NCI-H1092 treated with DMSO at 0.1 percent for 48 hours (cell line): ENCODE results near the gene TAPT1.
"Not testable (repeated sequence)": the region's sequence is repeated elsewhere in the genome, so short reads cannot be mapped to it uniquely, and the experiment has no call there.

Experiments used
- DNase-seq: peaks from one replicate; lab custom pipeline; 2025; lab: John Stamatoyannopoulos, UW

Gene TAPT1

DNA sequence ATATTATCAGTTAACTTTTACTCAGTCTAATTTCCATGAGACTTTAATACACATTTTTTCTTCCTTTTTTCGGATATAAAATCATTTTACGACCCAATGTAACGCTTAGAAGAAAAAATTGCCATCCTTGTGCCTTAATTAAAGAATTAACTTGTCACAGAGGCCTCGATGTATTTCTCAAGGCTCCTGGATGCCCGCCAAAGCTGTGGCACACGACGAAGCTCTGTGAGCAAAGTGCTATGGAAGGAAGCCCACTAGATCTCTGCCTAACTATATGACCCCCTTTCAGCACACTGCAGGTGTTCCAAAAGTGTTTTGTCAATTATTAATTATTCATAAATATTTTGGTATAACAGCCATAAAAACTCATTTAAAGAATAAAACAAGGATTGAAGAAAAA is 54.4 kb downstream of the TAPT1 start:
- DNase-seq, result peak; percentile 4

DNA sequence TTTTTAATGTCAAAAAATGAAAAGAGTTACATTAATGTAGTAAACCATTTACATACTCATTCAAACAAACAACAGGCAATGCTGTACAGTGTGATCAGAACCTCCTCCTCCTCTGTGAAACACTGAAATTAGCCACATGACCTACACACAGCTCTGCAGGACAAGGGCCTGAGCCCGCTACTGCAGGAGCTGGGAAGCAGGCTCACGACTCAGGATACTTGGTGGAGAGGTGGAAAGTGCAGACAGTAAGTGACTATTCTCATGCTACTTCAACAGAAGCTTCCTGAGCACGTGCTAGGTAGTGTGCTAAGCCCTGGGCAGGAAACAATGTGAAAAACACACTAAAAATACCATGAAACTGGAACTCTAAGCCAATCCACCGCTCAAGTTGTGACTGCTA is 56.8 kb downstream of the TAPT1 start:
- DNase-seq, result no peak

DNA sequence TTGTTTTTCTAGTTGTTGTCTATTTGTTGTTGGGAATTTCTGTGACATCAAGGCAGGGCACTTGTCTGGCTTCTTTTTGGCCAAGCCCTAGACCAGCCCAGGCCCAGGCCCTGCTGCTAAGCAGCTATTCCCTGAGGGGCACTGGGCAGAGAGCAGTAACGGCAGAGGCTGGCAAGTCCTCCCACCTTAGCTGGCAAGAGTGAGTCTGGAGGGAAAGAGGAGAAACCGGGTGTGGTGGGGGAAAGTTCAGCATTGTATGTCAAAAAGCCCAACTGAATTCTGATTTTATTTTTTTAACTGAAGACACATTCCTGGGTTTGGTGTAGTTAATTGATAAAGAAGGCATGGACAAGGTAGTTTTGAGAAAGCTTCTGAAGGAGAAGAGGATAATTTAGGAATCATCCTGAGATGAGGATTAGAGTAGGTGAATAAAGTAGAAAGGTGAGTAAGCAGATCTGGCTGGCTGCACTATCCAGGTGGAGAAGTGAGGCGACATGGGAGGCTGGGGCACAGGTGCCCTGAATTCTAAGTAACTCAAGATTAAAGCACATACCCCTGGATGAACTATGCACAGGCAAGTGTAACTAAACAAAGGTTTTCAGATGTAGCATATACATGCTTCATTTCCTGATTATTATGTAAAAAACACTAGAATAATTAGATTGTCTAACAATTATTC is 57.4 kb downstream of the TAPT1 start:
- no peak for DNase-seq

DNA sequence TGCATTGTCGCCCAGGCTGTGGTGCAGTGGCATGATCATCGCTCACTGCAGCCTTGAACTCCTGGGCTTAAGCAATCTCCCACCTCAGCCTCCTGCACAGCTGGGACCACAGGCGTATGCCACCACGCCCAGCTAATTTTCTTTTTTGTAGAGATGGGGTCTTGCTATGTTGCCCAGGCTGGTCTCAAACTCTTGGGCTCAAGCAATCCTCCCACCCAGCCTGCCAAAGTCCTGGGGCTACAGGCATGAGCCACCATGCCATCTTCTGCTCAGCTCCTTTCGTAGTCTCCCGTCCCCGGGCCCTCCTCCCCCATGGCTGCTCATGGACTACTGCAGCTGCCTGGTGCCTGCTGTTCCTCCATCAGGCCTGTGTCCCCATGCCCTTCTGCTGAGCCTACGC is 58.1 kb downstream of the TAPT1 start:
- no peak for DNase-seq

DNA sequence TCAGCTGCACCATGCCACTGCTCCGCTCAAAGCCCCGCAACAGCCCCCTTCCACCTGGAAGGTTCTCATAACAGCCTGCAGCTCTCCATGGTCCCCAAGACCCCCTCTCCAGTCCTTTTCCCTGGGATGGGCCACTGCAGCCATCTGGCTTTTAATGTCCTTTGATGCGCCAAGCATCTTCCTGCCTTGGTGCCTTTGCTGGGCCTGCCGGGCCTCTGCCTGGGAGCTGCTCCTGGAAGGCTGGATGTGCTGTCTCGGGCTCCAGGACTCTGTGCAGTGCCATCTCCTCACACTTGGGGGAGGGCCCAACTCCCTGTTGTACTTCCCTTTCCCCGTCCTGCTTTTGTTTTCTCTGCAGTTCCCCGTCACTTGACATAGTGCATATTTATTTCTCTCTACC is 60.3 kb downstream of the TAPT1 start:
- no peak for DNase-seq

DNA sequence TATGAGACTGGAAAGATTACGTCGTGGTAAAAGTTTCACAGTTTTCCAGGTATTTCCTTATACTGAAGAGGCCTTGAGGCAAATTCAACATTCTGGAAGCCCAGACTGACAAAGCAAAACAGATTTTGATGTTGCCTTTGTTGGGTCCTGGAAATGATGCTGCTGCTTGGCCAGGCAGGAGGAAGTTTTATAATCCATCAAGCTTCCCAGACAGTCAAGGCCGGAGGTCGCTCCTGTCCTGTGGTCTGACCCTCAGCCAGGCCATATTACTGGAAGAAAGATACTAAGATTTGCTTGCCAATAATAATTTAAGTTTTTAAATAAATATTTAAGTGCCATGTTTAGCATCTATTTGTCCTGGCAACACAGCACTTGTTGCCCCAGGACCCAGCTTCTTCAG is 63.4 kb downstream of the TAPT1 start:
- no peak for DNase-seq

DNA sequence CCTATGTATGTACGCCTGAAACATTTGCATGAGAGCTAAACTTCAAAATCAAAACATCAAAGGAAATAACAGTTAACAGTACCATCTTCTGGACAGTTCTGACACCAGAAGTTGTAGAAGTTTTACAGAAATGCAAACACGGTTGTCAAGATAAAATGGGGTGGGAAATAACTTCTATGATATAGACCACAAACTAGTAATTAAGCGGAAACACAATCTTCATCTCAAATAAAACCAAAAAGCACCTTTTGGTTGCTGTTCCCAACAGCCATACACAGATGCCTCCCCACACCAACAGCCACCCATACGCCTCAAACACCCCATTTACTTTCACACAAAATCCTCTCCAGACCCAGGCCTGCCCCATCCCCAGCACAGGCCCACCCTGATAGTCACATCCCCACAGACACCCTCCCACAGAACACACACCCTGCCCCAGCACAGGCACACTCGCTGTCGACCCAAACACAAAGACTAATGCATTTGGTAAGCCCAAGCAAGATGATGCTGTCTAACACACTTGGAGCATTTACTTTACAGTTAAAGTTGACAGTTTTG is 64.3 kb downstream of the TAPT1 start:
- no peak for DNase-seq

DNA sequence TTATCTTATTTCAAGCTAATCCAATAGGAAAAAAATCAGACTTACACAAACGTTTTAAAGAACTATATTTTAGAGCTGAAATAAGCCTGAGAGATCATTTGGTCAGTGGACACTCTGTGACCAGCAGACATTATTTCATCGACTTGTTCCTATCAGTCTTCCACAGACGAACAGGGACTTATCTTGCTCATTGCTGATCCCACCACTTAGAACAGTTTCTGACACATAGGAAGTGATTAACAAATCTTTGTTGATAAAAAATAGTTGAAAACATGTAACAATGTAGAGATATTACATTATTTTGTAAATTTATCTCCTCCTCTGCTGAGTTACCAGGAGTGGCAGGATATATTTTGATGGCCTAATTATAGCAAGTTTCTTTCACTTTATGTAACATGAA is 65.8 kb downstream of the TAPT1 start:
- no peak for DNase-seq

DNA sequence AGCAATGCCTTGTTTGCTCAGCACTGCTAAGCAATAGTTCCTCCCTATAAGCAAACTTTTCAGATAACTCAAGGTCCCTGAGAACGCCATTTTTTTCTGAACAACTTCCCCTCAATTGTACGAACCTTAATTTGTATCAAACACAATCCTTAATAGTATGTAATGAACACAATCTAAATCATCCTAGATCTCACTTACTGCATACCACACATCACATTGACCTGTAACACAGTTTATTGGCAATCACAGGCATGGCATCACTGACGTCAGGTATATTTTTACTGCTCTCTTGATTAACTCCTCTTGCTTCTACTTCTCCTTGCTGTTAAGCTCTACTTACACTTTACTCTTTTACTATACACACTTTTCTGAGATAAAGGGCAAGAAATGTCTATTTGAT is 67.0 kb downstream of the TAPT1 start:
- DNase-seq, result no peak

DNA sequence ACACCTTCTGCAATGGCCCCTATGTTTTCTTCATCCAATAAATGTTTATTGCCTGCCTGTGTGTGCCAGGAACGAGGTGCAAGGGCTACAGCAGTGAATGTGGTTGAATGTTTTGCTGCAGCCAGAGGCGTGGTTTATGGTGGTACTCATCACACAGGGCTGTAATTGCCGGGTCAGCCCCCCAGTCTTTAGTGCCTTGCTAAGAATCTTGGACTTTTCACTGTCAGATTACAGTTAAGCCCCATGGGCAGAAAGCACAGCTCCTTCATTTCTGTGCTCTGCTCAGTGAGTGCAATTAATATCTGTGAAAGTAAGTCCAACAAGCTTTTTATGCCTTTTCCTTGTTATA is 67.8 kb downstream of the TAPT1 start:
- DNase-seq, result peak; percentile 32

DNA sequence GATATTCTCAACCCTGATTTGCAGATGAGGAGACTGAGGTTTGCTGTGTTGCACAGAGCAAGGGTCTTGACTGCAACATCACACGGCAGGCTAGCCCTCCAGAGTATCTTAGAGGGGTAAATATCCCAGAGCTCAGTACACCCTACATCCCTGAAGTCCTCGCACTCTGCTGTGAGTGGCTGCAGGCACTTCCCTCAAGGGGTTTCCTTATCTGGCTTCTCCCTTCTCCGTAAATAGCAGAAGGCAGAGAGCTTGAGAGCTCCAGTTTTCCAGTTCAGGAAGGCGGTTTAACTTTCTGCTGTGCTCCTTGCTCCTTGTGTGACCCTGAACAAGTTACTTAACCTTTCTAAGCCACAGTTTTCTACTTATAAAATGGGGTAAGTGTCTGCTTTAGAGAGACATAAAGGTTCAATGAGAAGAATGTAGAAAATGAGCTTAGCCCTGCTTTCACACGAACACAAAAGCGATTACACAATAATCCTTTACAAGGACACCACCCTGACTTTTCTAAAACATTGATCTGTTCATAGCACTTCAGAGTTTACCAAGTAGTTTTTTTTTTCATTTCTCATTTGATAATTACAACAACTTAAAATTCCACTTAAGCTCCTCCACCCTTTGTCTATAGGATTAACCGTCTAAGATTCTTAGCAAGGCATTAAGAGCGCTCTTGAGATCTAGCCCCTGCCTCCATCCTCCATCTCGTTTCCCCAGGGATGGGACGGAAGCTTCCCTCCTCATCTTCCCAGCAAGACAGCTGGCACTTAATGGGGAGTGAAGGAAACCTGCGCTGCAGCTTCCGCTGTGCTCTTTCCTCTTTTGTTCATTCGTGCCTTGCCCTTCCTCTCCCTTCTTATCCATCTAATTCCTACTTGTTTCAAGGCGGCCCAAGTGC is 68.4 kb downstream of the TAPT1 start:
- no peak for DNase-seq

DNA sequence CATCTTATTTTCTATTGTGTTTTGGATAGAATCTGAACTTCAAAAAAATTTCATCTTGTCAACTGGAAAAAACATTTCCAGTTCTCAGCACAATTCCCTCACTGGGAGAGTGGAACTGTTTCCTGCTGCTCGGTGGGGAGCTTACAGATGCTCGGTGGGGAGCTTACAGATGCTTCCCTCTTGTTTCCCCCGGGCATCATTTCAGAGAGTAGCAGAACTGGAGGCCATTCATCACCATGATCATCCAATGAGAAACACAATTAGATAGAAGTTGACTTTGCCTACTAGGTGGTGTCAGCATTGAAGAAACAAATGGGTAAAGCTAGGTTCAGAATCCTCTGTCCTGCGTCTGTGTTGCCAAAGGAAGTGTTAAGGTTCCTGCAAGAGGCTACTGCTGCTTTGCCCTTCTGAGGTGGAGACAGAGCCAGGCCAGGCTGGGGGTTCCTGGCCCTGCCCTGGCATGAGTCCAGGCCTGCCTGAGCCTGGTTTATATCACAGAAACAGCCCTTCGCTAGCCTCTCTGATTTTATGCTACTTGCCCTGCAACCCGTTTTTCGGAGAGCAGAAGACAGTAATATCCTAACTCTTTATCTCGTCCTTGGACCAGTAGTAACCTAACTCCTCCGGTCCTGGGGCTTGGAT is 70.6 kb downstream of the TAPT1 start:
- DNase-seq, result no peak

DNA sequence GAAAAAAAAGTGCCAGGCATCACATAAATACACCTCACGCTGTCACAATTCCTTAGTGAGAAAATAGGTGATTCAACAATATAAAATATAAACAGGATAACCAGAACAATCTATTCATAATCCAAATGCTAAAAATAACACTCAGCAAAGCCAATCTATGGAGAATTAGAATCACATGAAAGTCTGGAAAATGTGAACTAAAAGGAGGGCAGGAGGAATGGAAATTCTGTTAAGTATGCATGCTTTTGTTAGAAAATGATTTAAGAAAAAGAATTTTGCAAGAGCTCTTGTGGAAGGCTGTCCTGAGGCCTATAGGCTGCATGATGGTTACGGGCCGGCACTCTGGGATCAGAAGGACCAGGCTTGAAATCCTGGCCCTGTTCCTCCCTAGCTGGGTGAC is 71.8 kb downstream of the TAPT1 start:
- DNase-seq, result no peak

DNA sequence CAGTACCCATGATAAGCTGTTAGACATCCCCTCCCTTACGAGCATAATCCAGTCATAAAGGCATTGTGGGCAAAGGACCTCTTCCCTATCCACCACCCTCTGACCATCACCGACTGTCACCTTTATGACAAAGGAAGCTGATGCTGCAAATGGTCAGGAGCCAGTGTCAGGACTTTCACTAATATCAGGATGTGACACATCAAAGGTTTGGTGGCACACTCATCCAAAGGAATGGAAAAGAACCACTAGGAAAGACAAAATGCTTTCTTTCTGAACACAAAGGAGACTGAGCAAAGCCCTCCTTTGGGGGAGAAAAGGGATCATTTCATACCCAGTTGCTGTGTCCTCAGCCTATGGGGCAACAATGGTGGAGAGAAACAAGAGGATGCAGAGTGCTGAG is 75.6 kb downstream of the TAPT1 start:
- DNase-seq, result no peak

DNA sequence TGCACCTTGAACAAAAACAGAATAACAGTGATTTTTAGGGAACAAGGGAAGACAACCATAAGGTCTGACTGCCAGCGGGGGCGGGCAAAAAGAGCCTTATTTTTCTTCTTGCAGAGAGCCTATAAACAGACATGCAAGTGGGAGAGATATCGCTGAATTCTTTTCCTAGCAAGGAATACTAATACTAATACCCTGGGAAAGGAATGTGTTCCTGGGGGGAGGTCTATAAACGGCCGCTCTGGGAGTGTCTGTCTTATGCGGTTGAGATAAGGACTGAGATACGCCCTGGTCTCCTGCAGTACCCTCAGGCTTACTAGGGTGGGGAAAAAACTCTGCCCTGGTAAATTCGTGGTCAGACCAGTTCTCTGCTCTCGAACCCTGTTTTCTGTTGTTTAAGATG is 81.4 kb downstream of the TAPT1 start:
- not testable (repeated sequence) for DNase-seq

DNA sequence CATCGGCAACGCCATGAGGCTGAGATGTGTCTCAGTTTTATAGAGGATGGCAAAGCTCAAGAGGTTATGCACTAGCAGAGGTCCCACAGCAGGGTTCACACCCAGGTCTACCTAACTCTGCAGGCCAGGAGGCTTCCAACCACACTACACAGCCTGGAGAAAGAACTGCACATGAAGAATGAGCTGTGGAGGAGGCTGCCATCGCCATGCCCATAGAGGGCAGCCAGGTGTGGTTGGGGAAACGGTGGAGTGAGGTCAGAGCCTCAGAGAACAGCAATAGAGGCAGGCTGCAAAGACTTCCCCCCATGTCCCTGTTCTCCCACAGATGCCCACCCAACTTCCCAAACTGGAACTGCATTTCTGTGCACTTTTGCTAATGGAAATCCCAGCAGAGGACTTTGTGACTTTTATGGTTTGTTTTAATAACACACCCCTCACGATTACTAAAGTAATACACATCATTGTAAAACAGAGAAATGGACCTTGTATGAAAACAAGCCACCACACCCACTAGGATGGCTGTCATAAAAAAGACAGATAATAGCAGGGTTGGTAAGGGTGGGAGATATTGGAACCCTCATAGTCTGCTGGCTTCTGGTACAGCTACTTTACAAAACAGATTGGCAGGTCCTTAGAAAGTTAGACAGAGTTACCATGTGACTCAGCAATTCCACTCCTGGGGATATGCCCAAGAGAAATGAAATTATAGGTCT is 83.5 kb downstream of the TAPT1 start:
- no peak for DNase-seq

DNA sequence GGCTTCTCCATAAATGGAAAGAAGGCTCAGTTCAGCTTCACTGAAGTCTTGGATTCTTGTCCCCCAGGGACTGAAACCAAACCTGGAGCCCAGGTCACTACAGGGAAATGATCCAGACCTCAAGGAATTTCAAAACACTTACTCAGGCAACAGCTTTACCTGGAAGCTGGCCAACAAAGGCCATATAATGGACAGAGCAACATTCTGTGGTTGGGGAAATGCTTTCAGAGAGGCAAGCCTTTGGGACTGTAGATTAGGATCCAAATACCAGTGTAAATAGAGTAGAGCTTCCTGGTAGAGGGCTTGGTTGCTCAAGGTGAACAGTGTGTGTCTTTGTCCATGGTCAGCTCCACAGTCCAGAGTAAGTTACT is 85.4 kb downstream of the TAPT1 start:
- DNase-seq, result no peak

DNA sequence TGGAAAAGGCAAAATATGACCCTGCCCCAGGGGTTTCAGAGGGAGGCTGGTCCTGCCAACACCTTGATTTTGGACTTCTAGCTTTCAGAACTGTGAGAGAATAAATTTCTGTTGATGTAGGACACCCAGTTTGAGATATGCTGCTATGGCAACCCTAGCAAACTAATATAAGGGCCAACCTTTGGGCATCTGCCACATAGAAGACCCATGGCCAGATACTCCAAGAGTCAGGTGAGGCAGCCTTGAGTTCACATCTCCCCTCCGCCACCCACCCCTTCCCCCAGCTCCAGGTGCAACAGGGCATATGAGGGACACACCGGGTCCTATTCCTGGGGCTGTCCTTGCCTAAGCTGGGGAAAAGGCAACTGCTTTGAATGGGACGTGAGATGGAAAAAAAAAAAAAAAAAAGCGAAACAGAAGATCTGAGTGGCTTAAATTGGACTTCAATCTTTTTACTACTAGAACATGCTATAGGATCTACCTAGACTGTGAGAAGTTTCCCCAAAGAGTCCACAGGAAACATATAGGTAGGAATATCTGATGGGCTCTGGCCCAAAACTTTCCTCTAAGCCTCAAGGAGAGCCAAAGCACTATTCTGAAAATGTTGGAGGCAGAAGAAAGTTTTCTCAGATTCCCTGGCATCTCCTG is 85.9 kb downstream of the TAPT1 start:
- no peak for DNase-seq

DNA sequence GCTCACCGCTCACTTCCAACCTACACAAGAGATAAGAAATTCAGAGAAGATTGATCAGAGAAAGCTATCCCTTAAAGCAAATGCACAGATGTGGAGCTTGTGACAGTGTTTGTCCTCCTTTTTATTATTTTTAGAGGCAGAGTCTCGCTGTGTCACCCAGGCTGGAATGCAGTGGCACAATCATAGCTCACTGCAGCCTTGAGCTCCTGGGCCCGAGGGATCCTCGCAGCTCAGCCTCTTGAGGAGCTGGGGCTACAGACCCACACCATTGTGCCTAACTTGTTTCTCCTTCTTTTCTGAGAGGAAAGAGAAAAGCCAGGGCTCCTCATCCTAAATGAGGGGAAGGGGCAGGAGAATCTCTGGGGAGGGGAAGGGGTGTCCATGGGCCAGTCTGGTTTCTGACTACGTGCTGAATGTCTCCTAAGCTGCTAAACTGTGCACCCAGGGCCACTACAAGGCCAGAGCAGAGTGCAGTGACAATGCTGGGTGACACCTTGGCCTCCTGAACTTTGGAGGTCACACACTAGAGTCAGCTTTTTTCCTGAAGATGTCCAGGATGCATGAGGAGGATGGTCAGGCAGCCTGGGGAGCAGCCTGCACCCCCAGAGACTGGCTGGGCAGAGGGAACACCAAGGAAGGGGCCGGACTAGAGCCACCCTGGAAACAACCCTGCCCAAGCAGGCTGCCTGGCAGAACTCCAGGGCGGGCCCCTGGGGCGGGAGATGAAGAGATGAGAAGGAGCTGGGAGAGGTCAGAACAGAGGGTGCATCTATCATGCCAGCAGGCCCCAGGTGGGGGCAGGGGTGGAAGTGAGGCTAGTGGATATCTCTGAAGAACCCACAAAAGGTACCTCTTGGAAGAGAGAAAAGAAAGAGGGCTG is 87.0 kb downstream of the TAPT1 start:
- DNase-seq, result no peak

DNA sequence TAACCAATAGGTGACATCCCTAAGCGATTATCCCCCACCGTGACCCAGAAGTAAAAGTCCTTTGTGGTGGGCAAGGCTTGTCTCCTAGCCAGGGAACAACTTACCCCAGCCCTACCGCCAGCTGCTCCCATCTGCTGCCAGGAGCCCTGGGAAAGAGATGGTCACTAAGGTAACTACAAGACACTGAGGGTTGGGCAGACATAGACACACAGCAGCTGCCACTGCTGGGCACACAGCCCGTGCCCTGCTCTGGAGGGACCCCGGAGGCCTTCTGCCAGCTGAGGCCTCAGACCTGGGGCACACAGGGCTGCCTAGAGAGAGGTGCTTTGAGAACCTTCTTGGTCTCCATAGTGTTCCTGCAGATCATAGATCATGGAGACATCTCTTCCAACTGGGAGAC is 89.4 kb downstream of the TAPT1 start:
- peak; percentile 79 for DNase-seq

DNA sequence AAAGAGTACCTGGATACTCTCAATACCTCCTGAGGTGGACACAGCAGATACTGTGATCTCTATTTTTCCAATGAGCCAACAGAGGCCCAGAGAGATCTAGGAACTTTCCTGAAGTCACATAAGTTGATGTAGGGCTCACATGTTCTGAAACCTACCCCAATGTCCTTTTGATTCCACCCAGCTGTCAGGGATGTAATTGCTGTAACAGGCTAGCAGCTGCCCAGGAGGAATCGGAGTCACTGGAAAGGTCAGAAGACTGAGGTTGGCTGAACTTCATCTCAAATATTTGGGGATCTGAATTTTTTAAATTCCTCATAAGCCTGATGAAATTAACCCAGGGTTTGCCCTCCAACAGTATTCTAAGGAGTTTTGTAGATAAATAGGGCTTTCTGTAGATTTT is 90.0 kb downstream of the TAPT1 start:
- no peak for DNase-seq
